ENCODE results near the gene IL32. TPM values are rescaled to one million over a fixed set of nuclear protein-coding genes. Genes with fewer than 3 reads are reported as not detected.

The IL32 gene
- total RNA-seq, 1 experiment from 2014 or later, result 4.5 TPM

DNA sequence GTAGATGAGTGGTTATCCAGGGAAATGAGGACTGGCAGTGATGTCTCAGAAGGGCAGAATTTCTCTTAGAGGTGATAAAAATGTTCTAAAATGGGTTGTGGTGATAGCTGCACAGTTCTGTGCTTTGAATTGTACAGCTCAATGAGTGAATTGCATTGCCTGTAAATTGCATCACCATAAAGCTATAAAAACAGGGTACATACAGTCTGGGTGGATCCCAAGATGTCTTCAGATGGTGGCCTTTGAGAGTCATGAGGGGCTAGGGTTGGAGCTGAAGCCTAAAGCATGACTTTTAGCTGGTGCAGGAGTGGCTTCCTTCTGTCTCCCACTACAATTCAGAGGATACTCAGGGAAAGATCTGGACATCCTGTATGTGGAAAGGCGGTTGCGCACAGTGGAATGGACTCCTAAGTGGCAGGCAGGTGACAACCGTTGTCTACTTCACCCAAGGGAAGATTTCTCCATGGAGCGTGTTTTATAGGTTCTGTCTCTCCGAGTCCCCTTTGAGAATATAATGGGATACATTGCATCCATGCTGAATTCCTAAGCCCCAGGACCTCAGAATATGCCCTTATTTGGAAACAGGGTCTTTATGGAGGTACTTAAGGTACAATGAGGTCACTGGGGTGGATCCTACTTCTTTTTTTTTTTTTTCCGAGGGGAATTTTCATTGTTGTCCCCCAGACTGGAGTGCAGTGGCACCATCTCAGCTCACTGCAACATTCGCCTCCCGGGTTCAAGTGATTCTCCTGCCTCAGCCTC is 1.6 kb upstream of the IL32 start:
- intact Hi-C loops (cut with micrococcal nuclease; ENCODE audit: unreplicated experiment), result loop anchor here (5.0 kb wide), 1 partner anchor 63 kb away; no protein-coding TSS in a partner anchor
- BruUV-seq (replicated peaks), result no TSS peak
- DNase-seq (ENCODE audit: low spot score), result no peak
- H3K27ac ChIP-seq (ENCODE audit: low read depth, low read length, poor library complexity, severe bottlenecking), result no peak overlapping the region
- no peaks in the 10 kb centered on the region for H3K36me3 ChIP-seq (ENCODE audit: insufficient read depth, low read length, poor library complexity, severe bottlenecking)
- no peaks in the 10 kb centered on the region for H3K9me3 ChIP-seq (ENCODE audit: low read depth, low read length, poor library complexity, severe bottlenecking)
- no peak overlapping the region for H3K4me3 ChIP-seq (ENCODE audit: low read depth, low read length, poor library complexity, severe bottlenecking)
- TF ChIP-seq EZH2 (IDR thresholded peaks at IDR 0.05; ENCODE audit: borderline replicate concordance, low read depth, low read length, poor library complexity, severe bottlenecking), result no peak
- TF ChIP-seq, protein P1, sequence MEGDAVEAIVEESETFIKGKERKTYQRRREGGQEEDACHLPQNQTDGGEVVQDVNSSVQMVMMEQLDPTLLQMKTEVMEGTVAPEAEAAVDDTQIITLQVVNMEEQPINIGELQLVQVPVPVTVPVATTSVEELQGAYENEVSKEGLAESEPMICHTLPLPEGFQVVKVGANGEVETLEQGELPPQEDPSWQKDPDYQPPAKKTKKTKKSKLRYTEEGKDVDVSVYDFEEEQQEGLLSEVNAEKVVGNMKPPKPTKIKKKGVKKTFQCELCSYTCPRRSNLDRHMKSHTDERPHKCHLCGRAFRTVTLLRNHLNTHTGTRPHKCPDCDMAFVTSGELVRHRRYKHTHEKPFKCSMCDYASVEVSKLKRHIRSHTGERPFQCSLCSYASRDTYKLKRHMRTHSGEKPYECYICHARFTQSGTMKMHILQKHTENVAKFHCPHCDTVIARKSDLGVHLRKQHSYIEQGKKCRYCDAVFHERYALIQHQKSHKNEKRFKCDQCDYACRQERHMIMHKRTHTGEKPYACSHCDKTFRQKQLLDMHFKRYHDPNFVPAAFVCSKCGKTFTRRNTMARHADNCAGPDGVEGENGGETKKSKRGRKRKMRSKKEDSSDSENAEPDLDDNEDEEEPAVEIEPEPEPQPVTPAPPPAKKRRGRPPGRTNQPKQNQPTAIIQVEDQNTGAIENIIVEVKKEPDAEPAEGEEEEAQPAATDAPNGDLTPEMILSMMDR (conservative IDR thresholded peaks at IDR 0.05; ENCODE audit: low read depth, low read length), result no peak
- CTCF ChIA-PET, result no interaction called here
- POLR2A ChIA-PET (ENCODE audit: low non-redundant PET), result interaction anchor here (0.6 kb wide), 1 partner anchor 67 kb away, joined by 4 read pairs; no protein-coding TSS in a partner anchor
- no peaks in the 10 kb centered on the region for H3K27me3 ChIP-seq (replicated peaks; ENCODE audit: insufficient read depth, low read depth, low read length, poor library complexity)
- H3K4me1 ChIP-seq (ENCODE audit: insufficient read depth, low read length, poor library complexity, severe bottlenecking), result no peaks in the 10 kb centered on the region

DNA sequence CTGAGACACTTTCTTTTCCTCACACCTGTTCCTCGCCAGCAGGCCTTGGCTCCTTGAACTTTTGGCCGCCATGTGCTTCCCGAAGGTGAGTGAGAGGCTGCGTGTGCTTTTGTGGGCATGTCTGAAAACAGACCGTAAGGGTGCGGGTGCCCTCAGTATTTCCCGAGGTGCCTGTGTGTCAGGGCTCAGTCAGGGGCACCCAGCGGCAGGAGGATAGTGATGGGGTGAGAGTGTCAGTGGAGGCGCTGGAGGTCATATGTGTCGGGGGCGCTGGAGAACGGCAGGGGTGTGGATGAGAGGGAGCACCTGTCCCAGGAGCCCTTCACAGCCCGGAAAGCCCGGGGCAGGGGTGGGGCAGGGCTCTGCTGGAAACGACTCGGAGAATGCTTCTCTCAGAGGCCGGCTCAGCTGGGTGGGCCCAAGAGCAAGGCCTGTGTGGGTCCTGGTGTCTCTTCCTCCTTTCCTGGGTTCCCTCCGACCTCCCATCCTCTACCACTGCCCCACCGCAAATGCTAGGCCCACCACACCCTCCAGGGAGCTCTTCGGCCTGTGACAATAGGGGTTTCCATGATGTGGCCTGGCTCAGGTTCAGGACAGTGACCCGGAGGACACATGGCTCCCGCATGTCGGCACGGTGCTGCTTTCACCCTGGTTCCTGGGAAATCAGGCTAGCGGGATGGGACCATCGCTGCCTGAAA is 451 bp downstream of the IL32 start:
- CTCF ChIA-PET, result interaction anchor here (0.6 kb wide), 1 partner anchor 958 kb away, joined by 3 read pairs; no protein-coding TSS in a partner anchor
- no peaks in the 10 kb centered on the region for H3K36me3 ChIP-seq (ENCODE audit: insufficient read depth, low read length, poor library complexity, severe bottlenecking)
- H3K27ac ChIP-seq (ENCODE audit: low read depth, low read length, poor library complexity, severe bottlenecking), result no peak overlapping the region
- no peaks in the 10 kb centered on the region for H3K27me3 ChIP-seq (replicated peaks; ENCODE audit: insufficient read depth, low read depth, low read length, poor library complexity)
- no peak for DNase-seq (ENCODE audit: low spot score)
- POLR2A ChIA-PET (ENCODE audit: low non-redundant PET), result no interaction called here
- no peaks in the 10 kb centered on the region for H3K4me1 ChIP-seq (ENCODE audit: insufficient read depth, low read length, poor library complexity, severe bottlenecking)
- intact Hi-C loops (cut with micrococcal nuclease; ENCODE audit: unreplicated experiment), result no loop called here
- BruUV-seq (replicated peaks), result no TSS peak
- TF ChIP-seq EZH2 (IDR thresholded peaks at IDR 0.05; ENCODE audit: borderline replicate concordance, low read depth, low read length, poor library complexity, severe bottlenecking), result no peak
- TF ChIP-seq, protein P1 (conservative IDR thresholded peaks at IDR 0.05; ENCODE audit: low read depth, low read length), result no peak
- no peak overlapping the region for H3K4me3 ChIP-seq (ENCODE audit: low read depth, low read length, poor library complexity, severe bottlenecking)
- H3K9me3 ChIP-seq (ENCODE audit: low read depth, low read length, poor library complexity, severe bottlenecking), result no peaks in the 10 kb centered on the region

DNA sequence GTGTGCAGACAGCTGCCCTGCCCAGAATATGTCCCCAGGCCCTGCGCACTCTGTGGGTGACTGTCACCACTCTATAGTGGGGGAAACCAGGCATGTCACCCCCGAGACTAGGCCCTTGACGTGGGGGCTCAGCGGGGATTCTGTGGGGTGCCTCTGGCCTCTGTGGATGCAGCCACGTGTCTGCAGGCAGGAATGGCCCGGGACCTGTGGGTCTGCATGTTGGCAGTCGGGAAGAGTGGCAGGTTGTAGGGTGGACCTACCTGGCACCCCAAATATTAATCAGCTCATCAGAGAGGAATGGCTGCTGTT is 954 bp downstream of the IL32 start:
- Histone ChIP-seq H3K27ac (ENCODE audit: low read depth, low read length, poor library complexity, severe bottlenecking) (no peak overlapping the region), H3K9me3 (ENCODE audit: low read depth, low read length, poor library complexity, severe bottlenecking) (no peaks in the 10 kb centered on the region), H3K36me3 (ENCODE audit: insufficient read depth, low read length, poor library complexity, severe bottlenecking) (no peaks in the 10 kb centered on the region), H3K4me3 (ENCODE audit: low read depth, low read length, poor library complexity, severe bottlenecking) (no peak overlapping the region), H3K27me3 (replicated peaks; ENCODE audit: insufficient read depth, low read depth, low read length, poor library complexity) (no peaks in the 10 kb centered on the region), H3K4me1 (ENCODE audit: insufficient read depth, low read length, poor library complexity, severe bottlenecking) (no peaks in the 10 kb centered on the region)
- ChIA-PET CTCF (interaction anchor here (0.6 kb wide), 1 partner anchor 958 kb away, joined by 3 read pairs; no protein-coding TSS in a partner anchor), POLR2A (ENCODE audit: low non-redundant PET) (no interaction called here)
- TF ChIP-seq, protein P1 (conservative IDR thresholded peaks at IDR 0.05; ENCODE audit: low read depth, low read length), result no peak
- no peak for TF ChIP-seq EZH2 (IDR thresholded peaks at IDR 0.05; ENCODE audit: borderline replicate concordance, low read depth, low read length, poor library complexity, severe bottlenecking)
- BruUV-seq (replicated peaks), result no TSS peak
- intact Hi-C loops (cut with micrococcal nuclease; ENCODE audit: unreplicated experiment), result no loop called here
- no peak for DNase-seq (ENCODE audit: low spot score)

All from A673 (cell line).